GM18498 (cell line): Measurements from ENCODE around the gene GALNT7.
"Not testable (repeated sequence)": the region's sequence is repeated elsewhere in the genome, so short reads cannot be mapped to it uniquely, and the experiment has no call there.

Experiments used
- ATAC-seq: cut with Tn5 transposase; IDR thresholded peaks from one replicate; pipeline ENCODE4 v1.9.1; 2021; ENCODE audit warnings: mild to moderate bottlenecking, moderate library complexity; ENCODE audit not compliant: unreplicated experiment

GALNT7 gene

DNA sequence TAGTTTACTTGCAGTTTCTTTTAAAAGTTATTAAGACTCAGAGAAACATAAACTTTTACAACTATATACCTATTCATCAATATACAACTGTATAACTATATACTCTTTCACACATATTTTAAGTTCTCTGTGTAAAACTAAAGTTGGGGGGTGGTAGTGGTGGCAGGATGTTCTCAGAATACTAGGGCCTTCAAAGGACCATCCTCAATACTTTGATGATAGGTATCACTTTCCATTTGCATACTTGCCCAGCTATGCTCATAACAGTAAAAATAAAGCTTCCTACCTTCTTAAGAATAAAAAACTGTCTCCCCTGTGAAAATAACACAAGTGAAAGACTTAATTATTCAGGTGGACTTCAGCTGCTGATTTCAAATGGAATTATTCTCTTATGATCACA is 2.9 kb upstream of the GALNT7 start:
- ATAC-seq: no peak

DNA sequence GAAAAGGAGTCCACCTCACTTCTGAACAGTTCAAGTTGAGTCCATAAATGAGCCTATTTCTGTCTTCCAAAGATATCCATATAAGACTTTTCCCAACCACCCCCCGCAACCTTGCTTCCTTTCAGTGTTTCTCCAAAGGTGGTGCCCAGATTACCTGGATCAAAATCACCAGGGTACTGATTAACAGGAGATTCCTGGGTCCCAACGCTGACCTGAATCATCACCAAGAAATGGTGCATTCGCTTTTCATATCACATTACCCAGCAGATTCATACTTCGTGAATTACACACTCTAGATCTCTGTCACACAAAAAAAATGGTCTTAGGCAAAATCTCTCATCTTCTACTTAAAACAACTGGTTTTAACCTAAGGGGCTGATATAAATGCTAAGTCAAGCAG is 2.1 kb upstream of the GALNT7 start:
- no peak for ATAC-seq

DNA sequence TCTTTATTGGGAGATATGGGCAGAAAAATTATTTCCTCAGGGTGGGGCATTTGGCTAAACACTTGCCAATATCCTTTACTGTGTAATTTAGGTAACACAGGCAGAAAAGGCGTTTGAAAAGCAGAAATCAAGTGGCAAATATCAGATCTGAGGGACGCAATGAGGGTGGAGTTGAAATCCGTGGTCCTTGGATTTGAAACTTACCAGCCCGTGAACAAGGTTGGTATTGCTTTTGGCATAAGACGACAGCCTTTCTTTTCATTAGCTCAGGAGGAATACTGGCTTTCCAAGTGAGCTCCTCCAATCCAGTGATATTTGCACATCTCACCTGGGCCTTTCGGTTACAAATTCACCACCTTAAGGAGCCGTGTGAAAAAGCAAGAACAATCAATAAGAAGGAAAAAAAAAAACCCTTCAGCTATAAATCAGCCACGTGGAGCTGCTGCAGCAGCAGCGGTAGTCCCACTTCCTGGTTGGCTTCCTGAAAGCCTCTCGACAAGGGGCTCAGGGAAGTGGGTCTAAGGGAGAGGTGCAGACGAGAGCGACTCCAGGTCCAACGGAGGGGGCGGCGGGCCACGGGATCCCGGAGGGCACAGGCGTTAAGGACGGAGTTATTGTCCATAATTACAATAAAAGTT is 734 bp upstream of the GALNT7 start:
- ATAC-seq: peak; percentile 6

DNA sequence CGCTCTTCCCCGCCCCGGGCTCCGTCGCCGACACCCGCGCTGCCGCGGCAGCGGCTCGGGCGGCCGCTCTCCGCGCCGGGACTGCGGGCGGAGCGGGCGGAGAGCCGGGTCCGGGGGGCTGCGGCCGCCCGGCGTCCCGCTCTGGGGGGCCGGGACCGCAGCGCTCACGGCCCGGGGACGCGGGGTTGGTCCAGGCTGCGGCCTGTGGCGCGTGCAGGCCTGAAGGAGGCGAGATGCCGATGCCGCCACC is 492 bp downstream of the GALNT7 start:
- no peak for ATAC-seq

DNA sequence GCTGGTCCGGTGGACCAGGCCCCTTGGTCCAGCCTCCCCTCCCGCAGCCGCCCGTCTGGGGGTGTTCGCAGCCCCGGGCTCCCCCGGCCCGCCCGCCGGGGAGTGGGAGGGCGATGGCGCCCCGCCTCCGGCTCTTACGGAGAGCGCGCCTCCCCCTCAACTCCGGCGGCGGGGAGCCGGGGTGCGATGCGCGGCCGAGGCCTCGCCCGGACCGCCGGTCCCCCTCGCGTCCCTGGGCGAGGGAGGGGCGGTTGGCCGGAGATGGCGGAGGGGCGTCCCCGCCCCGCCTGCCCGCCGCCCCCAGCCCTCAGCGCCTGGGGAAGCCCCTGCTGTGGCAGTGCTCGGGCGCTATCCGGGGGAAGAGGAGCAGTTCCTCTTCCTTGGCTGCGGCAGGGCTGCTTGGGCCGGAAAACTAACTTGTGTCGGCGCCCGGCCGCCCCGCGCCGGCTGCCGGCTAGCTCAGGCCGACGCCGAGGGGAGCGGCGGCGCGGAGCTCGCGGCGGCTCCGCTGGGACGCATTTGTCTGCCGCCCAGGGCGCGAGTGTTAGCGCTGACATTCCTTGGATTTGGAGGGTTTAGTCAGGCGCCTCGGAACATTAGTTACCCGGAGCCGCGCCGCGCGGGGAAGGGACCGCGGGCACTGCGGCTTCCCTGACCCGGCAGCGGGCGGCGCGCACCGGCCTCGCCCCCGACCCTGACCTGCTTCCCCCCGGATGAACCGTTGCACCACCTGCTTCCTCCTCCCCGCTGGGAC is 994 bp downstream of the GALNT7 start:
- ATAC-seq: peak; percentile 64

DNA sequence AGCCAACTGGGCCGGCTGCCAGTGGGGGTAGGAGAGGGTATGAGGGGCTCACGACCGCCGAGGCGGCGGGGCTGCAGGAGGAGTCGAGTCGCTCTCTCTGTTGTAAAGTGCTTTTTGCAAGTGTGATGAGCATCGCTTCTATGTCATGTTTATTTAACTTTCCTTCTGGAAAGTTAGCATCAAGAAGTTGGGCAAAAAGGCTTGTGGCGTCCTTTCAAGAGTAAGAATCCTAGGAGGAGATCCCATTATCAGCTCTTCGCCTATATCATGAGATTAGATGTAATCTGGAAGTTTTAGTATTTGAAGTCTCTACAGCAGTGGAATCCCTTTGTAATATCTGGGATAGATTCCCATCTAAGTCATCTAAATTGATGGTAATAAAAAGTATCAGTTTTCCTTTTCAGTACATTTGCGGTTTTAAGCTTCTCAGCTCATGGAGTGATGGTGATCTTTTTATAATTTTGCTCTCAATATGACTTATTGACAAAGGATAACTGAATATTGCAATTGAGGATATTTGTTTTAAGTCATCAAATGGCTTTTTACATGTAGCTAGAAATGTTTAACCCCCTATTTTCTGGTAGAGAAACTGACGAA is 1.7 kb downstream of the GALNT7 start:
- no peak for ATAC-seq

DNA sequence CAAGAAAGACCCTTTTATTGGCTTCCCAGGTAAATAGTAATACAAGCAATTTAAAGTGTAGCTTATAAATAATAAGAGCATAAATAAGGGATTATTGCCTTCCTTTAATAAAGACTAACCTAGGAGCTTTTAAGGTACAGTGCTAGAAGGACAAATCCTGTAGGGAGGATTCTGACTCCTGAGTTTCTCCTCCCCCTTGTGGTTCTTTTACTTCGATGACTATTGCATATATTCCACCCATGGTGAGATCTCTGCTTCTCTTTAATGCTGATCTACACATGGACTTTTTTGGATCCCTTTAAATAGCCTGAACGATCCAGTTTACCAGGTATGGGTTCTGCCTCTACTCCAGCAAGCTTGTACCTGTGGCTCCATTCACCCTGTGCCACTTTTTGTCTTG is 2.5 kb downstream of the GALNT7 start:
- ATAC-seq: no peak

DNA sequence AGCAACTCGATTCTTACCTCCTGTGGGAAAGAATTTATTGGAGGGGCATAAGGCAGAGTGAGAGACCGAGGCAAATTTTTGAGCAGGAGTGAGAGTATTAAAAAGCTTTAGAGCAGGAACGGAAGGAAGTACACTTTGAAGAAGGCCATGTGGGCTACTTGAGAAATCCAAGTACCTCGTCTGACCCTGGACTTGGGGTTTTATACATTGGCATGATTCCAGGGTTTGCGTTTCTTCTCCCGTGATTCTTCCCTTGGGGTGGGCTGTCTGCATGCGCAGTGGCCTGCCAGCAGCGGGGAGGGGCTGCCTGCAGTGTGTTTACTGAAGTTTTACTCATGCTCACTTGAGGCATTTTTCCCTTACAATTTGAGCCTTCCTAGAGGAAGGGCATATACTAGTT is 3.4 kb downstream of the GALNT7 start:
- no peak for ATAC-seq

DNA sequence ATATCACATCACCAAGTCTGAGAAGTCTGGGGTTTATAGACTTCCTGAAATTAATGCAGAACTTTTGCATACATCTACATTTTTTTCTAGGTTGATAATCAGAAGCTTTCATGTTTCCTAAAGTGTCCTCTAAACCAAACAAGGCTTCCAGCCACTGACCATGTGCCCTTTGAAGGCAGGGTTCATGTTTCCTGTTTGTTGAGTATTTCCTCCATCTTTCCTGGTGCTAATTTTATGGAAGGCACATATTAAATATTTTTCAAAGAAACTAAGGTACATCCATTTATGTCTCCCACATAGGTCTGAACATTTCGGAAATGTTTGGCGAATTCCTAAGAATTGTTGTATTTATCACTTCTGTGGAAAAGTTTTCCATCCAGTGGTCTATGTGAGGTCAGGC is 5.6 kb downstream of the GALNT7 start:
- ATAC-seq: no peak

DNA sequence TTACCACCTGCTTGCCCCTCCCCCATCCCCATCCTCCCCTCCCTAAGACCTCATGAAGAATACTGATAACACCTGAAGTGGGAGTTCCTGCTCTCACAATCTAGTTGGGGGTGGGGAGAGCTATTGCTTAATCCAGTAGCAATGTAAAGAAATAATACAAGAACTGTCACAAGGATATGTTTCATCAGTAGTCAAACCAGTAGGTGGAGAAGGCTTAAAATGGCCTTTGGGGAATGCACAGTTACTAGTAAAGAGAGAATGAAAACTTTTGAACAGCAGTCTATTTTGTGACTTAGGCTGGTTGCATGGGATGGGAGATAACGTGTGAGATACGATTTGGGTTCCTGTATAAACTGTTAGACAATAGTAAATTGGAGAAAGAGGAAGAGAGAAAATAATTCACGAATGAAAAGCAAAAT is 6.0 kb downstream of the GALNT7 start:
- no peak for ATAC-seq

DNA sequence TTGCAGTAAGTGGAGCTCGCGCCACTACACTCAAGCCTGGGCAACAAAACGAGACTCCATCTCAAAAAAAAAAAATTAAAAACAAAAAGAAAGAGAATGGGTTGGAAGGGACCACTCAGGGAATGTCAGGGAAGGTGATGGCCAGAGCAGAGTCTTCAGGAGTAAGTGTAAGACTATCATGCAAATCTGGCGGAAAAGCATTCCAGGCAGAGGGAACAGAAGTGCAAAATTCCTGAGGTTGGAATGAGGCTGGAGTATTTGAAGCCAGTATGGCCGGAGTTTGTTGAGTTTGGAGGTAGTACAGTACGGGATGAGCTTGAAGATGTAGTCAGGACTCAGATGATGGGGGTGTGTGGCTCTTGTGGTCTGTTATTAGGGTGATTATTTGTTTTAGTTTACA is 7.4 kb downstream of the GALNT7 start:
- ATAC-seq: no peak

DNA sequence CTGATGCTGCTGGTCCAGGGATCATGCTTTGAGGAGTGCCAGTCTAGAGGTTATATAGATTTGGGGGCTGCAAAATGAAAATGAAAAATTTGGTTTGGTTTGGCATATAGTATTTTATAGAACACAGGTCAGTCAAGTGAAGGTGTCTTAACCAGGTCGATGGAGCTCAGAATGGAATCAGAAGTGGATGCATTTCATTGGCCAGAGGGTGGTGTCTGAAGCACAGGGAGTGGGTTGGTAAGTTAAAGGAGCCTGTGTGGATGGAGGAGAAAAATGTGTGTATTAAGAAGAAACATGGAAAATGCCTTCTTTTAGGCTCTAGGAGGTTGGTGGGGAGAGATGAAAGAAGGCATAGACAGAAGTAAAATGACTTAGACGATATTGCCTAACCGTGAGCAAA is 8.6 kb downstream of the GALNT7 start:
- ATAC-seq: no peak

DNA sequence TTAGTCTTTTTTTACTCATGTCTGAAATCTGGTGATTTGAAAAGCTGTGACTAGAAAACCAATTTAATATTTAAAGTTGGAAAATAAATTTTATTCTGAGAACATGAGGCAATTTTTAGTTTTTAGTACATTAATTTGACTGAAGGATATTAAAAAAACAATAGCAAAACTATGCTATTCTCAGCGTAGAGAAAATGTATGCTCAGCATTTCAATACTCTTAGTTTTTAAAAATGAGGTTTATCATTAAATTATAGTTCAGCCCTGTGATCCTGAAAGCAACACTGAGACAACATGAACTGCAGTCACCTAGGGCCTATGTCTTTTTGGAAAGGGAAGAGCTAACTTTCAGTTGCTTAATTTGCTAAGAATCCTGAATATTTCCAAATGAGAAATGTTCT is 9.5 kb downstream of the GALNT7 start:
- no peak for ATAC-seq

DNA sequence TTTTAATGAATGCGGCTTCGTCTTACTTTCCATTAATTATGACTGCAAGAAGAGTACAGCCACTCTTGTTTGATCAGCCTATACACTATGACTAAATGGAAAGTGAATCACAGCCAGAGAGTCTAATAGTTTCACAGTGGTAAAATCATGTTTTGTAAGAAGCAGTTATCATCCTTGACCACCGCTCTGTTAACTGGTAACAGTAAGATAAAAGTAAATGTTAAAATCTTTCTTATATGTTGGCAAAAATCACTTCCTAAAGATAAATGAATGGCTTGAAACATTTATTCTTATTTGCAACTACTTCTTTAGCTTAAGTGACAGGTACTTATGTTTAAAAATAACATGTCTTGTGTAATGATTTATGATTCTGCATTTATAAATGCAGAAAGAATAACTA is 13.2 kb downstream of the GALNT7 start:
- peak; percentile 62 for ATAC-seq

DNA sequence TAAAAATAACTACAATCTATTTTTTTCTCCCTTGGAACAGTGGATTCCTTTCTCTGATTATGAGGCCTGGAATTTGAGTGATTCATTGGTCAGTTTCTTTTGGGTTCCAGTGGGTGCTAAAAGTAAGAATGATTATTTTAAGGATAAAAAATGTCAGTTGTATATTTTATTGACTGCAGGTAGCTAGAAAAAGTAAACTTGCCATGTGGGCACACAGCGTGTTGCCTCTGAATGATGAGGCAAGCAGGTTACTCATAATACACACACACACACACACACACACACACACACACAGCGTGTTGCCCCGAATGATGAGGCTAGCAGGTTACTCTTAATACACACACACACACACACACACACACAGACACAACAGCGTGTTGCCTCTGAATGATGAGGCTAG is 13.8 kb downstream of the GALNT7 start:
- ATAC-seq: no peak

DNA sequence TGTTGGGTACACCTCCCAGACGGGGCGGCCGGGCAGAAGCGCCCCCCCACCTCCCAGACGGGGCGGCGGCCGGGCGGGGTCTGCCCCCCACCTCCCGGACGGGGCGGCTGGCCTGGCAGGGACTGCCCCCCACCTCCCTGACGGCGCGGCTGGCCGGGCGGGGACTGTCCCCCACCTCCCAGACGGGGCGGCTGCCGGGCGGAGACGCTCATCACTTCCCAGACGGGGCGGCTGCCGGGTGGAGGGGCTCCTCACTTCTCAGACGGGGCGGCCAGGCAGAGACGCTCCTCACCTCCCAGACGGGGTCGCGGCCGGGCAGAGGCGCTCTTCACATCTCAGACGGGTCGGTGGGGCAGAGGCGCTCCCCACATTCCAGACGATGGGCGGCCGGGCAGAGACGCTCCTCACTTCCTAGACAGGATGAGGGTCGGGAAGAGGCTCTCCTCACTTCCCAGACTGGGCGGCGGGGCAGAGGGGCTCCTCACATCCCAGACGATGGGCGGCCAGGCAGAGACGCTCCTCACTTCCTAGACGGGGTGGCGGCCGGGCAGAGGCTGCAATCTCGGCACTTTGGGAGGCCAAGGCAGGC is 15.1 kb downstream of the GALNT7 start:
- ATAC-seq: not testable (repeated sequence)

DNA sequence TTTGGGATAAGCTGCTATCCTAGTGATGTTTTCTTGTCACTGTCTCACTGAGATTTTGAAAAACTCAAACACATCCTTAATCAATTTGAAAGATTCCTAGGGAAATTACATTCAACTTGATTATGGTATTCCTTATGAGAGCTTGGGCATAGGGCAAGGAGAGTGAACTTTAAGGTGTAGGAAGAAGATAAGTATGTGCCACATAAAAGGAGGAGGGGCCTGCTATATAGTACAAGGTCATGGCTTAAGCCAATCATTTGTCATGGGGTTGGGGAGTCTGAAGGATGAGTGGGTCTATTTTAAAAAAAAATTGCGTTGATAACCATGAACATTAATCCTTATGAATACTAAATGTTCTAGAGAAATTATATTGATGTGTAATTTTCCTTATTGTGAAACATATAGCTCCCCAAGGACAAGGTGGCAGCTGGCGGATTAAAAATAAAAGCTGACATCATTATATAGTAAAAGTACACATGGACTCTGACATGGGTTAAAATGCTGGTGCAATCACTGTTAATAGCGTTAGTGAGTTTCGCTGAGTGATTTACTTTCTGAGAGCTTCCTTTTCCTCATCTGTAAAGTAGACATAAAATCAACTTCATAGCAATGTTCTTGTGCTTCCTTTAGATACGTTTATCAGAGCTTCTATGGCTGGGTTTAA is 17.4 kb downstream of the GALNT7 start:
- no peak for ATAC-seq

DNA sequence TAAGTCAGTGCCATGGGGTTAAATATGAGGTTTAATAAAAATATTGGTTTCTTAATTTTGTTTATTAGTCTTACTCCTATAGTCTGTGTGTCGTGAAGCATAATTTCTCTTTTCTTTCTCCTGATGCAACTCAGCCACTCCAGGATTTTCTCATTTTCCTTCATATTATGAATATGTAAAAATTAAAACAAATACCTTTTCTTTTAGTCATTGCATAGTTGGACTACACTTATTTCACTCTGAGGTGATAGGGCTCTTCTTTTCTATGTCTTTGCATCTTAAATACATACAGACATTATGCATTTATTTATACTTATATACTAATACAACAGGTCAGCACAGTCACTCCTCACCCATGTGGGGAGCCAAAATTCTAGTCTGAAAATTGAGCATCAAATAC is 19.1 kb downstream of the GALNT7 start:
- ATAC-seq: no peak

DNA sequence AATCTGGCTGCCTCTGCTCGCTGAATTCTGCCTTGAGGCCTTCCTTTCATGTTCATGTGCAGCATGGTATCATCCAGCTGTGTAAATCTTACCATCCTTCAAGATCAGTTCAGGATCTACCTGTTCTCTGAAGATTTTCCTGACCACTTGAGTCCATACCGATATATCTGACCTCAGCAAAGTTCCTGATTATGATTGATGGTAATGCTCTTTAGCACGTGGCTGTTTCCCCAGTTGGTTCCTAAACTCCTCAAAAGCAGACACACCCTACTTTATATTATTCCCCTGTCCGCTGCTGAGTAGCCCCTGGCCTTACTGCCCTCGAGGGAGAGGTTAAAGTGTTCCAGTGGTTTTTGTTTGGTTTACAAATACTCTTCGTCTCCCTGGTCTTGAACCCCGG is 20.0 kb downstream of the GALNT7 start:
- ATAC-seq: no peak

DNA sequence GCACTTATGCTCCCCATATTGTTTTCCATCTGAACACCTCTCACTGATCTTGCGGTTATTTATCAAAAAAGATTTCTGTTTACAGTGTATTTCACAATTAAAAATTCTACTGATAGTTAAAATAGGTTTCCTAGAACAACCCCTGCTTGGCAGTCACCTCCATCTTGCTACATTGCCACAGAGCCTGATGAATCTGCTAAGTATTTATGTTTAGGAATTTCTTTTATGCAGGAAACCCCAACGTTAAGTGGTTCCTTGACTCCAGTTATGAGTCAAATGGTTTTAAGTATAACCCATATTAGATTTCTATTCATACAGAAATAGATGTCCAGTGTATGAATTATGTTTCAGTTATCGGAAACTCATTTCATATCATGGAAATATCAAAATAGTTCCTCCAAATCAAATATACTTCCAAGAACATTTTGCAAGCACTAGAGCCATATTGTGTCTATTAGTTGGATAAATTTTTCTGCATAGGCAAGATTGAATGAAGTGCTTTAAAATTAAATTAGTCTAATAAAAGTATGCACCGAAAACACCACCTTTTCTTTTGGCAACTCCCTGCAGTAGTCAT is 20.6 kb downstream of the GALNT7 start:
- no peak for ATAC-seq

DNA sequence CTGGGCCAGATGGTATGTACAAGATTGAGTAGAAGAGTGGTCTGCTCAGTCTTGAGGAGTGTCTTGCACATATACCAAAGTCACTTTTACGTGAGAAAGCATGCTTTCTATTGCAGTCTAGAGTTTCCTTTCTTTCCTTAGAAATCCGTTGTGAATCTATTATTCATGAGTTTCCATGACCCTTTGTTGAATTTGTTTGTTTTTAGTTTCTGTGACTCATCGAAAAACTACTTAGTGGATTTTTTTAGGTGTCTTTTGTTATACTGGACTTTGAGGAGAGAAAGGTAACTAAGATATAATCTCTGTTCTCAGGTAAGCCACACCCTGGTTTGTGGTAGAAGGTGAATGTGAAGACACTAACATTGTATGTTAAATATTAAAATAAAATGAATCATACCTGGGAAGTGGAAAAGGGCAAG is 23.0 kb downstream of the GALNT7 start:
- no peak for ATAC-seq
